Measurements from ENCODE around the gene TBC1D4.

The TBC1D4 gene, protein sequence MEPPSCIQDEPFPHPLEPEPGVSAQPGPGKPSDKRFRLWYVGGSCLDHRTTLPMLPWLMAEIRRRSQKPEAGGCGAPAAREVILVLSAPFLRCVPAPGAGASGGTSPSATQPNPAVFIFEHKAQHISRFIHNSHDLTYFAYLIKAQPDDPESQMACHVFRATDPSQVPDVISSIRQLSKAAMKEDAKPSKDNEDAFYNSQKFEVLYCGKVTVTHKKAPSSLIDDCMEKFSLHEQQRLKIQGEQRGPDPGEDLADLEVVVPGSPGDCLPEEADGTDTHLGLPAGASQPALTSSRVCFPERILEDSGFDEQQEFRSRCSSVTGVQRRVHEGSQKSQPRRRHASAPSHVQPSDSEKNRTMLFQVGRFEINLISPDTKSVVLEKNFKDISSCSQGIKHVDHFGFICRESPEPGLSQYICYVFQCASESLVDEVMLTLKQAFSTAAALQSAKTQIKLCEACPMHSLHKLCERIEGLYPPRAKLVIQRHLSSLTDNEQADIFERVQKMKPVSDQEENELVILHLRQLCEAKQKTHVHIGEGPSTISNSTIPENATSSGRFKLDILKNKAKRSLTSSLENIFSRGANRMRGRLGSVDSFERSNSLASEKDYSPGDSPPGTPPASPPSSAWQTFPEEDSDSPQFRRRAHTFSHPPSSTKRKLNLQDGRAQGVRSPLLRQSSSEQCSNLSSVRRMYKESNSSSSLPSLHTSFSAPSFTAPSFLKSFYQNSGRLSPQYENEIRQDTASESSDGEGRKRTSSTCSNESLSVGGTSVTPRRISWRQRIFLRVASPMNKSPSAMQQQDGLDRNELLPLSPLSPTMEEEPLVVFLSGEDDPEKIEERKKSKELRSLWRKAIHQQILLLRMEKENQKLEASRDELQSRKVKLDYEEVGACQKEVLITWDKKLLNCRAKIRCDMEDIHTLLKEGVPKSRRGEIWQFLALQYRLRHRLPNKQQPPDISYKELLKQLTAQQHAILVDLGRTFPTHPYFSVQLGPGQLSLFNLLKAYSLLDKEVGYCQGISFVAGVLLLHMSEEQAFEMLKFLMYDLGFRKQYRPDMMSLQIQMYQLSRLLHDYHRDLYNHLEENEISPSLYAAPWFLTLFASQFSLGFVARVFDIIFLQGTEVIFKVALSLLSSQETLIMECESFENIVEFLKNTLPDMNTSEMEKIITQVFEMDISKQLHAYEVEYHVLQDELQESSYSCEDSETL (N-terminal part only)

DNA sequence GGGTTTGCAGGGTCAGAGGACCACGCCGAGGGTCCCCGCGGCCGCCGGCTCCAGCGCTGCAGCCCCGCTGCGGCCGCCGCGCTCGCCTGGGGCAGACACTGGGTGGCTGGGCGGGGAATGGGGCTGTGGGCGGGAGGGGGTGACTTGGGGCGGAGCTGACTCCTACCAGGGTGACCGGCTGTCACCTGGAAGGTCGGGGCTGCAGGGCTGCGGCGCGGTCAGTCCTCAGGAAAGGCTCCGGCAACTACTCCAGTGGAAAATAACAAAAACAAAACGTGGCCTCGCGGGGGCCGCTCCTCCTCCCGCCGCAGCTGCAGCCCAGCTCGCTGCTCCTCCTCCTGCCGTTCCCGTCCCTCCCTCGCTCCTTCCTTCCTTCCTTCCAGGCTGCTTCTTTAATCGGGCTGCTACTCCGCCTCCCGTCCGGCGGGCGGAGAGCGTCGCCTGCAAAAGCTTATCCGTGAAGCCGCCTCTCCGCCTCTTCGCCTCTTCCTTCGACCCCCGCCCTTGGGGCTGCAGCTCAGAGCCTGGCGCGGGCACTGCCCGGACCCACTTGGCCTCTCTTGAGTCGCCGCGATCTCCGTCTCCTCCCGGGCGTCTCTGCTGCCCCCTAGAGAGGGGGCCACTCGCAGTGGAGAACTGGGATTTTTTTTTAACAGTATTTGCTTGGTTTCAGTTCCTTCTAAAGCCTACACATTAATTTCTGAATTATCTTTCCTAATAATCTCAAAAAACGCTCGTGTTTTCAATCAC, at the start of gene TBC1D4:
Gene TBC1D4, minus strand, starts transcription at position 100 of the 750 bp plus-strand sequence. CDS start 402 bp downstream, outside the sequence.
- peak; percentile 94 to 95 (median 95) for DNase-seq

DNA sequence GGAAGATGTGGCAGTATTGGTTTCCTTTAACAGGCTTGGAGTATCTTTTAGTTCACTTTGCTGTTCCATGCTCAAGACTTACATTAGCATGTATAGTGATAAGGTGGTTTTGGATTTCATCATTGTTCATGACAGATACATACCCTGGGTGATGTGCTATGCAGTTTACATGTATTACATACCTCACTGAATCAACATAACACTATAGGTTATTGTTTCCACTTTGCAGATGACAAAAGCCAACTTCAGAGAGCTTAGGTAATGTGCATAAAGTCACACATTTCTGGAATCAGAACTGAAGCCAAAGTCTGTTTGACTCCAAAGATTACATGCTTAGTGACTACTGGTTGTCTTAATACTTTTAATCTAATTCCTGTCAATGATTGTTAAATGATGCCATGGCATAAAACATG, 48.6 kb upstream of the TBC1D4 start:
- no peak for DNase-seq

DNA sequence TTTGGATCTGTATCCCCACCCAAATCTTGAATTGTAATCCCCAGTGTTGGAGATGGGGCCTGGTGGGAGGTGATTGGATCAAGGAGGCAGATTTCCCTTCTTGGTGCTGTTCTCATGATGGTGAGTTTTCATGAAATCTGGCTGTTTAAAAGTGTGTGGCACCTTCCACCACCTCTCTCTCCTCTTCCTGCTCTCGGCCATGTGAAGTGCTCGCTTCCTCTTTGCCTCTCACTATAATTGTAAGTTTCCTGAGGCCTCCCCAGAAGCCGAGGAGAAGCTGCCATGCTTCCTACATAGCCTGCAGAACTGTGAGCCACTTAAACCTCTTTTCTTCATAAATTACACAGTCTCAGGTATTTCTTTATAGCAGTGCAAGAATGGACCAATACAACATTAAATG, 40.0 kb upstream of the TBC1D4 start:
- DNase-seq = no peak

DNA sequence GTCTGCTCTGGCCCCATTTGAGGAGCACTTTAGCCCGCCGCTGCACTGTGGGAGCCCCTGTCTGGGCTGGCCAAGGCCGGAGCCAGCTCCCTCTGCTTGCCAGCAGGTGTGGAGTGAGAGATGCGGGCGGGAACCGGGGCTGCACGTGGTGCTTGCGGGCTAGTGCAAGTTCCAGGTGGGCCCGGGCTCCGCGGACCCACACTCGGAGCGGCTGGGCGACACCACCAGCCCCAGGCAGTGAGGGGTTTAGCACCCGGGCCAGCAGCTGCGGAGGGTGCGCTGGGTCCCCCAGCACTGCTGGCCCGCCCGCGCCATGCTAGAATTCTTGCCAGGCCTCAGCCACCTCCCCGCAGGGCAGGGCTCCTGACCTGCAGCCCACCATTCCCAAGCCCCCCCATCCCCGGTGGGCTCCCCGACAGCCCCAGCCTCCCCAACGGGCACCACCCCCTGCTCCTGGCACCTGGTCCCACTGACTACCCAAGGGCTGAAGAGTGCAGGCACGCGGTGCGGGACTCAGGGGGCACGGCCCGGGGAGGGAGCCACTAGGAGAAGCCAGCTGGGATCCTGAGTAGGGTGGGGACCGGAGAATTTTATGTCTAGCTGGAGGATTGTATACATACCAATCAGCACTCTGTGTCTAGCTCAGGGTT, 36.6 kb upstream of the TBC1D4 start:
- no peak for DNase-seq

DNA sequence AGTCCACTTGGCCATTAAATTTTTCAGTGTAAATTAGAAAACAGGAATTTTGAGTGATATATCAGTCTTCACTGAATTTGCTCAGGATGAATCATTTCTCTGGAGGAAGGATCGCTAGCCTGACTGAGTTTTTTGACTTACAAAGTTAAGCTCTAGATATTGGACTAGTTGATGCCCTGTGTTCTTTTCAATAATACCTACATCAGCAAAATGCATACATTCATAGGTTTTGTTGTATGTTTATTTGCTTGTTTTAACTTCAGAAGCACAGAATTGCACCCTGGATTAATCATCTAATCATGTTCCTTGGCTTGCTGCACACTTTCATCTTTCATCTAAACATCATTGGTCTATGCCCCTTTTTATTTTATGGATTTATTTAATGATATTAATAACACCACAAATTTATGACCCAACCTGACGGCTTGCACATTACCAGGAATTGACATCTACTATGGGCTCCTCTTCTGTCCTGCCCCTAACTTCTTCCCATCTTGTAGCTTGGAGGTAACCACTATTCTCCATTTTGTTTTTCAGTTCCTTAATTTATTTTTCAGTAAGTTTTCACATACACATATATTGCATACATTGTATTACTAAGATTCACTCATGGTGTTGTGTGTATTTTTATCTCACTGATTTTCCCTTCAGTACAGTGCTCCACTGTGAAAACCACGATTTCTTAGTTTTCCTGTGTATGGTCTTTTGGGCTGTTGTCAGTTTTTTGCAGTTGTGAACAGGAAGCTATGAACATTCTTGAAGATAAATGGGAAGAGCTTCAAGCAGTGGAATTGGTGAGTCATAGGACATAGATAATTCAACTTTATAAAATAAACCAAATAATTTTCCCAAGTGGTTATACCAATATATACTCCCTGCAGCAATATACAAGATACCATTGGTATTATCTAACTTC, 32.4 kb upstream of the TBC1D4 start:
- peak in 2 of 3 donors; percentile 54 to 62 for DNase-seq

DNA sequence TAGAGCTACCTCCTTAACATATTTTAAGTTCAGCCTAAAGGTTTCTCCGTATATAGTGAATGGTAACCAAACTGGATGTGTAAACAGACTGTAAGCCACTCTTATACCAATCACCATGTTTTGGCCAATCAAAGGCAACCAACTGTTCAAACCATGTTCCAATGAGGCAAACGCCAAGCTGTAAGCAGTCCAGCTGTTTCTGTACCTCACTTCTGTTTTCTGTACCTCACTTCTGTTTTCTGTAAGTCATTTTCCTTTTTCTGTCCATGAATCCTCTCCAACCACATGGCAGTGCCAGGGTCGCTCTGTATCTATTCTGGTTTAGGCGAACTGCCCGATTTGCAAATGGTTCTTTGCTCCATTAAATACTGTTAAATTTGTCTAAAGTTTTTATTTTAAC, 31.3 kb upstream of the TBC1D4 start:
- DNase-seq = peak; percentile 62 to 82 (median 79)

DNA sequence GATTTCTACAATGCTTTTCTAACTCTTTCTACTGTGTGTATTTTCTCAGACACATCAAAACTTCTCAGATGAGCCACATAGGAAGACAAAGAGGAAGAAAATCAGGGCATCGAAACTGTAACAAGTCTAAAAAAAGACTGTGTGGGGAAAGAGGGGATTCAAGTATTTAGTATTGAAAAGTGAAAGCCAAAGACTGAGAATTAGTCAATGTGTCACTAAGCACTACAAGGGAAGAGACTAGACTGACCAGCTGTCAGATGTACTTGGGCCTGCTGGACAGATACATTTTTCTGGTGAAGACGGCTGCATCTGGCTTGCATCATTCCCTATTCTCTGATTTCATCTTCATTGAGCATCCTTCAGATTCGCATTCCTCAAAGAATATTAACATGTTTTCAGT, 30.3 kb upstream of the TBC1D4 start:
- peak; percentile 72 to 94 (median 87) for DNase-seq

DNA sequence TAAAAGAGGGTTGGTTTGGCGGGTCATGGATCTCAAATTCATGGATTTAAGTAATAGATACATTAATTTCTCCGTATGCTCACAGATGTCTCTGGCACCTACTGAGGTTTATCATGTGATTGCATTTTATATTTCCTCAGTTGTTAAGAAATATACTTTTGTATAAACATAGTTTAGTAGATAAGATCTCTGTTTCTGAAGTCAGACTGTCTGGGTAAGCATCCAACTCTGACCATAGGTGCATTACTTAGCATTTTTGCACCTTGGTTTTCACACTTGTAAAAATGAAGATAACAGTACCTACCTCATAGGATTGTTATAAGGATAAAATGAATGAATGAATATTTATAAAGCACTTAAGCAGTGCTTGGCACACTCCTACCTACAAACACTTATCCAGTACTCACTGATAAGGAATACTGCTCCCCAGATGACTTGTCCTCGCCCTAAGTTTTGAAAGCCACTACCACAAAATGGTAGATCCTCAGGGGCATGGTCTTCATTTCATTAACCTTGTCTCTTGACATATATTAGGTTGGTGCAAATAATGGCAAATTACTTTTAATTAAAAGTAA, 29.2 kb upstream of the TBC1D4 start:
- no peak for DNase-seq

DNA sequence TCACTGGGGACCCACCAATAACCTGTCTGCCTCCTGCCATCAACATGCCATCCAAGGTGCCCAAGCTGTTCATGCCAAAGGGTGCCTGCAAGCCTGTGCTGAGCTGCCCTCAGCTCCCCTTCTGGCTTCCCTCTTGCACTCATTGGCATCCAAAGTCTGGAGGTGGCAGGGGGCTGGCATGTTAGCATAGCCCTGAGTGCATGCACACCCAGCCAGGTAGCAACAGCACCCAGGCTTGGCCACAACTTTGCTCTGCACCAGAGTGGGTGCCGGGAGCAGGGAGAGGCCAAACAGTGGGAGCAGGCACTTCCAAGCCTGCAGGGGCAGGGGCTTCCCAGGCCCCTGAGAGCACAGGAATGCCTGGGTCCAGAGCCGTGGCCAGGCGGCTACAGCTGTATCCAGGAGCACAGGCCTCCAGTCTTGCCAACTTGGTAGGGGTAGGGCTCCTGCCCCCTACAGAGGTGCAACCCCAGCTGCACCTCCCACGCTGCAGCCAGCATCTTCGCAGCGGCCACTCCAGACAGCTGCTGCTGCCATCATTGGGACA, 26.1 kb upstream of the TBC1D4 start:
- DNase-seq = no peak

DNA sequence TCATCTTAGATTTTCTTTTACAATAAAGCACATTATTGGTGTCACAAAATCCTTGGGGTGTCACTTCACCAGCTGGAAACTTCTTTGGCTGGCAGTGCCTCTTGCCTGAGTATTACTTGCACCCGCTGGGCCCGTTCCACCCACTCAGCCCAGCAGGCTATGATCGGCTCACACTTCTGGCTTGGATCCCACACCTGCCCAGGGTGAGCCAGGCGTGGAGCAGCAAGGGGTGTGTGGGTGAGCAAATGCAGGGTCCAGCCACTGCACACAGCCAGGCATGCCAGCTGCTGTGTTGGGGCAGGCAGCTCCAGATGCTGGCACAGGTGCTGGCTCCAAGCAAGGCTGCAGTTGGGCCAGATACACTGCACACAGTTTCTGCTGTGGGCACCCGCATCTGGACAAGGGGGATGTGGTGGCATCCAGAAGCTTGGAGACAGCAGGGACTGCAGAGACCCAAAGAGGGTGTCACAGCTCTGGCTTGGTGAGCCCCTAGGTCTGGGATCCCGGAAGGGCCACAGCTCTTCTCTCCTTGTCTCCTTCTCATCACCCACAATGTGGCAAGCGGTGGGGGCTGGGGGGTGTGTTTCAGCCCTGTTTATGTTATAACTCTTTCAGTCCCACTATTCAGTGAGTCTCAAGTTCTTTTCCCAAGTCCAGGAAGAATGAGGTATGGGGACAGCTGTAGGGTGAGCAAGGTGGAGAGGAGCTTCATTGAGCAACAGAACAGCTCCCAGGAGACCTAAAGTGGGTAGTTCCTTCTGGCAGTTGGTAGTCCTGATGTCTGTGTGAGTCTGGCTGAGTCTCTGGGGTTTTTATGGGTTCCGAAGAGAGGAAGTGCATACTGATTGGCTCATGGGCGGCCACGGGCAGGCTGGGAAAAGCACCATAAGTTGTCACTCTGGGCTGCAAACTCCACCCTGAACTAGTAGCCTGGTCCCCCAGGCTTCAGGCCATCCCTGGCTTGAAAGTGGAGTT, 25.3 kb upstream of the TBC1D4 start:
- DNase-seq = peak; percentile 61 to 66 (median 62)

DNA sequence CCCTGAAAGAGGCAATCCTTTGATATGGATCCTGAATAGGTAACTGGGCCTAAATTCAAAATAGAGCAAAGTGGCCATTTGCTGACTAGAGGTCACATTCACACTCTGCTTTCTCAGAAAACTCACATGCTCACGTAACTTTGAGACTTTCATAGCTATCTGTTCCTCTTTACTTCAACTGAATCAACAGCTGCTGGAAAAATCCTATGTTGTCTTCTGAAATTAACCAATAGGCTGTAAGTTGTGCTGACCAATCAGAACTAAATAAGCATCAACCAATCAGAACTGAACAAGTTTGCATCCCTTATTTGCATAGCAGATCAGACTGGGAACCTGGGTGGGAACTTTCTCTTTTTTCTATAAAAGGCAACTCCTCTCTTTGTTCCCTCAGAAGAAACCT, 24.0 kb upstream of the TBC1D4 start:
- peak in 2 of 3 donors; percentile 45 to 54 for DNase-seq

DNA sequence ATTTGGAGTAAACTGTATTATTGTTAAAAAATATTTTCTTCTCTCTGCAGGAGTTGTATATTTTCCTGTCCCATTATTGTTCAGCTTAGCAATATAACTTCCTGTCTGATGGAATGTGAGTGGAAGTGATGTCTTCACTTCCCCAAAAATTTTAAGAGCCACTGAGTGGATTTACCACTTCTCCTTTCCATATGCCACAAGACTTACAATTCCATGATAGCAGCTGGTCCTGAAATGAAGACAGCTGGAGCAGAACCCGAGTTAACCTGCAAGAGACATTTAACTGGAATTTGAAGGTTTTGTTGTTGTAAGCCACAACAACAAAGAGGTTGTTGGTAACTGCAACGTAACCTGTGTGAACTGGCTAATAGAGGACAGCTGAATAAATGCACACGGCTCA, 23.4 kb upstream of the TBC1D4 start:
- DNase-seq = peak; percentile 62 to 86 (median 84)

DNA sequence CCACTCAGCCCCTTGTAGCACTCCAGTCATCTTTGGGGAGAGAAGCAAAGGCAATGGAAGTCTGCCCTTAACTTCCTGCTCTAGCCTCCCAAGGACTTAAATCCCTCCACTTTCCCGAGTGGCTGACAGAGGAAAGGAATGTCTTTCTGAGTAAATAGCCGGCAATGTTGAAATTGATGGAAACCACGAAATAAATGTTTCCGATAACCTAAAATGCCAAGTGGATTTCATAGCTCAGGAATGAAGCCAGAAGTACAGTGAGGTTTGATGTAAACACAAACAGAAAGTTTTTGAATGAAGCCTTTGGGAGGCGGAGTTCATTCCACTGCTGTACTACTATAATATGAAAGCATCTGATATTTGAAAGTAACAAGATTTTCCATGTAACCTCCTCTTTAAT, 14.0 kb upstream of the TBC1D4 start:
- no peak for DNase-seq

DNA sequence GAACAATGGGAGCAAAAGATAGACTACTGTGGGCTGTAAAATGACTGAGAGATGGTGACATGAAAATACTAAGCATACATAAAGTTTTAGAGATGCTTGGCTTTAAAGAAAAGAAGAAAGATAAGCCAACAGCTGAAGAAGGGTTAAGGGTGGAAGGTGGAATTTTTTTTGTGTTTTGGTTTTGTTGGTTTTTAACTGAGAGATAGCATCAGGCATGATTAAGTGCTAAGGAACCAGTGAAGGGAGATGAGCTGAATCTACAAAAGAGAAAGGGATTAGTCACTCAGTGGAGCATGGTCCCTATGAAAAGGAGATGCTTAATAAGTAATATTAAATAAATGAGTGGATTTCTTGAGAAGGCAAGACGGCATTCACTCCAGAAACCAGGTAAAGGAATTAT, 12.5 kb upstream of the TBC1D4 start:
- DNase-seq = no peak

DNA sequence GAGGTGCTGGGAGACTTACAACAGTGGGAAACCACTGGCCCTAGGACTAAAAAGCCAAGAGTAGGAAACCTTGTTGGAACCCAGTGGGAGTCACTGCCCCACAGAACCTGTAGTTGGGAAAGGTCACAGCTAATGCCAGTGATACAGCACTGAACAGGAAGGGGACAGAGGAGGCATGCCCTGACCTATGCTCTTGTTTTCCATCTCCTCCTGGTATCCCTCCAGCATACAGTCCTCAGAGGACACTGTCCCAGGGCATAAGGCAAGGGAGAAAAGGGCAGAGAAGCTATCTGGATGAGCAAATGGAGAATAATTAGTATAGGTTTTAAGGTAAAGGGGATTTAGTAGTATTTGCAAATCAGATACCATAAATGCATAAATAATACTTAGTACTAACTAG, 11.2 kb upstream of the TBC1D4 start:
- DNase-seq = no peak

DNA sequence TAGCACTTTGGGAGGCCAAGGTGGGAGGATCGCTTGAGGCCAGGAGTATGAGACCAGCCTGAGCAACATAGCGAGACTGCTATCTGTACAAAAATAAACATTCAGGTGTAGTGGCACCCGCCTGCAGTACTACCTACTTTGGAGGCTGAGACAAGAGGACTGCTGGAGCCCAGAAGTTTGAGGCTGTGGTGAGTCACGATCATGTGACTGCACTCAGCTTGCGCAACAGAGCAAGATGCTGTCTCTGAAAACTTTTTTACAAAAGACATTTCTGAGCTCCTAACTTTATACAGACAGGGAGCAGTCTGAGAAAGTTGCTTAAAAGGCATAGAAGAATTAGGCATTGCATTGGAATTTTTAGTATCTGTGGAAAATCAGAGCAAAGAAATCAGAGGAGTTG, 10.4 kb upstream of the TBC1D4 start:
- DNase-seq = peak in 1 of 3 donors; percentile 35

DNA sequence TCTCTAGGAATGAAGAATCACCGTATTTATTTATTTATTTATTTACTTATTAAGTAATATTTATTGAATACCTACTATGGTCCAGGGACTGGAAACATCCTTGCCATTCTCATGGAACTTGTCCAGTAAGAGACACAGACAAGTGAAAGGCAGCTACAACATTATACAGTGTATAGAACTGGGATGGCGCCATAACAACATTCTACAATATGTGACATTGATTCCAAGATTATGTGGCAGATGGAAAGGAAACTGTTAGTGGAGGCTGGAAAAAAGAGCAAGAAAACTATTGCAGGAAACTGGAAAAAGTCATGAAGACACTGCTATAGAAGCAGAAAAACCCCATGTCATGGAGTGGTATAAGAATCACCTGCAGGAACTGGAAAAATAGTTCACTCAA, 9.4 kb upstream of the TBC1D4 start:
- DNase-seq = no peak

DNA sequence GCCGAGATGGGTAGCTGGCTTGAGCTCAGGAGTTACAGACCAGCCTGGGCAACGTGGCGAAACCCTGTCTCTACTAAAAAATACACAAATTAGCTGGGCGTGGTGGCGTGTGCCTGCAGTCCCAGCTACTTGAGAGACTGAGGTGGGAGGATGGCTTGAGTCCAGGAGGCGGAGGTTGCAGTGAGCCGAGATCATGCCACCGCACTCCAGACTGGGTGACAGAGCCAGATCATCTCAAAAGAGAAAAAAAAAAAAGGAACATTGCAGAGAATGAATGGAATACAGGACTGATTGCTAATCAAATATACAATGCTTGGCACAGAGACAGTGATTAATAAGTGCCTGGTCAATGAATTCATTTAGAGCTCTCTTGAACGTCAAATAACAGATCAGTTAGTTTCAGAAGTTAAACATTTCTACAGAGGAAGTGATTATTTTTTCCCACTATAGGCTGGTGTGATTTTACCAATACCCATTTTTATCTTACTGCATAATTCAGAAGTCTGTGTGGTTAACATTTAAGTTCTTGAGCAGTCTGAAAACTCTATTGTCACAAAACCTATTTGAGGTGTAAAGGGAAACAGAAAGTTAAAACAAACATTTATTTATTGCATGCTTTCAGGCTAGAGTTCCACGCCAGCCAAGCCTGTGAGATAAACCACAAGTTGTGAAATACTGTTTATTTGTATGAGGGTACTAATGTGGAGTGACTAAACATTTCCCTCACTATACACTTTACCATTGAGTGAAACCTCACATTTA, 7.7 kb upstream of the TBC1D4 start:
- DNase-seq = peak; percentile 70 to 93 (median 90)
